ENCODE data around the gene B3GALT4. TPM values are rescaled to one million over a fixed set of nuclear protein-coding genes. Genes with fewer than 3 reads are reported as not detected.
"Not testable (repeated sequence)": the region's sequence is repeated elsewhere in the genome, so short reads cannot be mapped to it uniquely, and the experiment has no call there.

The B3GALT4 gene
- total RNA-seq, 1 experiment from 2014 or later, result 0.58 TPM

DNA sequence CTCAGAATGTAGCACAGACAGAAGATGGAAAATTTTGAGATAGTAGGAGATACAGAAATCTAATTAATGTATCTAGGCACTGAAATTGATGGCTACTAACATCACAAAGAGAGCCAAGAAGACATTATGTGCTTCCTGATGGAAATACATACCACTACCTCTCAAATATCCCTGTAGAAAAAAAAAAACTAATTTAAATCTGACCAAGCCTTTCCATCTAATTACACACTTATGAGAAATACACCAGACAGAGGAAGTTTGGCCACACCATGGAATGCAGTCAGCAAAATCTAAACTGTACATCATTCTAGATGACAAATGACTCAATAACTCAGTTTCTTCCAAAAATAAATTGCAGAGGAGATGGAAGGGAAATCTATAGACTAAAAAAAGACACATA, 24.2 kb upstream of the B3GALT4 start:
- no peaks in the 10 kb centered on the region for H3K9me3 Mint-ChIP-seq (ENCODE audit: unreplicated experiment)
- BruUV-seq (replicated peaks), result no TSS peak
- no peak for DNase-seq (ENCODE audit: unreplicated experiment)
- ChIA-PET CTCF (no interaction called here), POLR2A (interaction anchor here (0.6 to 5.0 kb wide), 2 partner anchors 18 to 1550 kb away, joined by 3 to 110 read pairs; partner anchors contain the start of genes ABHD16A, RPS18 and VPS52)
- H3K27me3 Mint-ChIP-seq (ENCODE audit: insufficient read depth, unreplicated experiment), result no peaks in the 10 kb centered on the region
- H3K4me3 Mint-ChIP-seq (ENCODE audit: unreplicated experiment), result no peak overlapping the region
- peaks cover 62% of the 10 kb centered on the region for H3K36me3 Mint-ChIP-seq (ENCODE audit: insufficient read depth, unreplicated experiment)
- intact Hi-C loops (cut with micrococcal nuclease), result no loop called here
- H3K27ac Mint-ChIP-seq (ENCODE audit: low read depth, unreplicated experiment), result no peak overlapping the region
- H3K4me1 Mint-ChIP-seq (ENCODE audit: insufficient read depth, unreplicated experiment), result peaks cover 22% of the 10 kb centered on the region
- TF ChIP-seq, protein P1, sequence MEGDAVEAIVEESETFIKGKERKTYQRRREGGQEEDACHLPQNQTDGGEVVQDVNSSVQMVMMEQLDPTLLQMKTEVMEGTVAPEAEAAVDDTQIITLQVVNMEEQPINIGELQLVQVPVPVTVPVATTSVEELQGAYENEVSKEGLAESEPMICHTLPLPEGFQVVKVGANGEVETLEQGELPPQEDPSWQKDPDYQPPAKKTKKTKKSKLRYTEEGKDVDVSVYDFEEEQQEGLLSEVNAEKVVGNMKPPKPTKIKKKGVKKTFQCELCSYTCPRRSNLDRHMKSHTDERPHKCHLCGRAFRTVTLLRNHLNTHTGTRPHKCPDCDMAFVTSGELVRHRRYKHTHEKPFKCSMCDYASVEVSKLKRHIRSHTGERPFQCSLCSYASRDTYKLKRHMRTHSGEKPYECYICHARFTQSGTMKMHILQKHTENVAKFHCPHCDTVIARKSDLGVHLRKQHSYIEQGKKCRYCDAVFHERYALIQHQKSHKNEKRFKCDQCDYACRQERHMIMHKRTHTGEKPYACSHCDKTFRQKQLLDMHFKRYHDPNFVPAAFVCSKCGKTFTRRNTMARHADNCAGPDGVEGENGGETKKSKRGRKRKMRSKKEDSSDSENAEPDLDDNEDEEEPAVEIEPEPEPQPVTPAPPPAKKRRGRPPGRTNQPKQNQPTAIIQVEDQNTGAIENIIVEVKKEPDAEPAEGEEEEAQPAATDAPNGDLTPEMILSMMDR (IDR thresholded peaks at IDR 0.05; ENCODE audit: unreplicated experiment), result no peak

DNA sequence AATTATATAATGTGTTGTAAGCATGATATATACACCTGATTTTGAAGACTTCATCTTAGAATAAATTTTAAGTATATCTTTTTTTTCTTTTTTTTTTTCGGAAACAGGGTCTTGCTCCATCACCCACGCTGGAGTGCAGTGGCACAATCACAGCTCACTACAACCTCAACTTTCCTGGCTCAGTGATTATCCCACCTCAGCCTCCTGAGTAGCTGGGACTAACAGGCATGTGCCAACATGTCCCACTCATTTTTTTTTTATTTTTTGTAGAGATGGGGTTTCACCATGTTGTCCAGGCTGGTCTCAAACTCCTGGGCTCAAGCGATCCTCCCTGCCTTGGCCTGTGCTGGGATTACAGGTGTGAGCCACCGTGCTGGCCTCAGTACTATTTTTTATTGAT, 22.3 kb upstream of the B3GALT4 start:
- no peak overlapping the region for H3K4me3 Mint-ChIP-seq (ENCODE audit: unreplicated experiment)
- no TSS peak for BruUV-seq (replicated peaks)
- DNase-seq (ENCODE audit: unreplicated experiment), result no peak
- H3K4me1 Mint-ChIP-seq (ENCODE audit: insufficient read depth, unreplicated experiment), result peaks cover 22% of the 10 kb centered on the region
- H3K27me3 Mint-ChIP-seq (ENCODE audit: insufficient read depth, unreplicated experiment), result no peaks in the 10 kb centered on the region
- peaks cover 66% of the 10 kb centered on the region for H3K36me3 Mint-ChIP-seq (ENCODE audit: insufficient read depth, unreplicated experiment)
- no peaks in the 10 kb centered on the region for H3K9me3 Mint-ChIP-seq (ENCODE audit: unreplicated experiment)
- ChIA-PET POLR2A (interaction anchor here (0.5 to 11.1 kb wide), 6 partner anchors 16 to 1309 kb away, joined by 3 to 155 read pairs (median 4); partner anchors contain the start of genes CFB, RING1, RPS18 and RXRB), CTCF (interaction anchor here (0.6 to 1.2 kb wide), 4 partner anchors 47 to 175 kb away, joined by 3 to 5 read pairs (median 4); no protein-coding TSS in a partner anchor)
- TF ChIP-seq, protein P1 (IDR thresholded peaks at IDR 0.05; ENCODE audit: unreplicated experiment), result no peak
- intact Hi-C loops (cut with micrococcal nuclease), result no loop called here
- H3K27ac Mint-ChIP-seq (ENCODE audit: low read depth, unreplicated experiment), result no peak overlapping the region

GRCh38 chr6:33259032-33259431, 17.9 kb upstream of the B3GALT4 start:
- Mint-ChIP-seq H3K4me3 (ENCODE audit: unreplicated experiment) (no peak overlapping the region), H3K9me3 (ENCODE audit: unreplicated experiment) (no peaks in the 10 kb centered on the region), H3K36me3 (ENCODE audit: insufficient read depth, unreplicated experiment) (peaks cover 59% of the 10 kb centered on the region), H3K4me1 (ENCODE audit: insufficient read depth, unreplicated experiment) (peaks cover 6% of the 10 kb centered on the region), H3K27me3 (ENCODE audit: insufficient read depth, unreplicated experiment) (no peaks in the 10 kb centered on the region), H3K27ac (ENCODE audit: low read depth, unreplicated experiment) (no peak overlapping the region)
- intact Hi-C loops (cut with micrococcal nuclease), result no loop called here
- DNase-seq (ENCODE audit: unreplicated experiment), result no peak
- ChIA-PET CTCF (interaction anchor here (0.8 to 2.7 kb wide), 2 partner anchors 10 to 14 kb away, joined by 3 to 8 read pairs; no protein-coding TSS in a partner anchor), POLR2A (interaction anchor here (0.7 to 11.1 kb wide), 3 partner anchors 9 to 50 kb away, joined by 3 to 155 read pairs (median 60); partner anchors contain the start of genes RING1, RPS18 and VPS52)
- TF ChIP-seq, protein P1 (IDR thresholded peaks at IDR 0.05; ENCODE audit: unreplicated experiment), result no peak
- BruUV-seq (replicated peaks), result no TSS peak

DNA sequence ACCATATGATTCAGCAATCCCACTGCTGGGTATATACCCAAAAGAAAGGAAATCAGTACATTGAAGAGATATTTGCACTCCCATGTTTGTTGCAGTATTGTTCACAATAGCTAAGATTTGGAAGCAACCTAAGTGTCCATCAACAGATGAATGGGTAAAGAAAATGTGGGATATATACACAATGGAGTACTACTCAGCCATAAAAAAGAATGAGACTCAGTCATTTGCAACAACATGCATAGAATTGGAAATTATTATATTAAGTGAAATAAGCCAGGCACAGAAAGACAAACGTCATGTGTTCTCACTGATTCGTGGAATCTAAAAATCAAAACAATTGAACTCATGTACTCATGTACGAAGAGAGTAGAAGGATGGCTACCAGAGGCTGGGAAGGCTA, 14.4 kb upstream of the B3GALT4 start:
- H3K9me3 Mint-ChIP-seq (ENCODE audit: unreplicated experiment); DNase-seq (ENCODE audit: unreplicated experiment); H3K27me3 Mint-ChIP-seq (ENCODE audit: insufficient read depth, unreplicated experiment); H3K4me1 Mint-ChIP-seq (ENCODE audit: insufficient read depth, unreplicated experiment); H3K4me3 Mint-ChIP-seq (ENCODE audit: unreplicated experiment); intact Hi-C loops (cut with micrococcal nuclease); H3K27ac Mint-ChIP-seq (ENCODE audit: low read depth, unreplicated experiment); BruUV-seq (replicated peaks): not testable (repeated sequence)
- ChIA-PET POLR2A (interaction anchor here (0.9 to 11.1 kb wide), 3 partner anchors 8 to 37 kb away, joined by 3 to 155 read pairs (median 3); partner anchors contain the start of genes RGL2, RPS18 and VPS52), CTCF (interaction anchor here (0.6 to 1.0 kb wide), 3 partner anchors 11 to 1123 kb away, joined by 3 read pairs; partner anchors contain the start of gene B3GALT4)
- peaks cover 74% of the 10 kb centered on the region for H3K36me3 Mint-ChIP-seq (ENCODE audit: insufficient read depth, unreplicated experiment)

All from MCF 10A (cell line).